Thyroid gland (tissue), 4 donors: ENCODE data around the gene MISP3.

Experiments
- CTCF ChIP-seq, 6 experiments: fragments of 200-600 bp in 3 of 6; fragments of 450-650 bp in 3 of 6; sonication (generic) in 3 of 6; IDR thresholded peaks; one replicate each; pipeline ENCODE4 v1.5.1; 2016 to 2019; ENCODE audit warnings: antibody characterized with exemption in 6 of 6, mild to moderate bottlenecking in 2 of 6, inconsistent platforms in 1 of 6, moderate library complexity in 1 of 6
- POLR2A ChIP-seq, 2 donors: fragments of 450-650 bp; IDR thresholded peaks; one replicate each; pipeline ENCODE4 v1.6.1; 2017; ENCODE audit warnings: antibody characterized with exemption in 2 of 2, mild to moderate bottlenecking in 2 of 2, moderate library complexity in 1 of 2

- TF ChIP-seq CTCF (IDR thresholded peaks at IDR 0.05) (no peak), POLR2A (IDR thresholded peaks at IDR 0.05) (no peak)
Observed at GRCh38 chr19:14030997-14031718, 41.4 kb upstream of the MISP3 start.
